ENCODE data around the gene RCVRN.

The RCVRN gene

DNA sequence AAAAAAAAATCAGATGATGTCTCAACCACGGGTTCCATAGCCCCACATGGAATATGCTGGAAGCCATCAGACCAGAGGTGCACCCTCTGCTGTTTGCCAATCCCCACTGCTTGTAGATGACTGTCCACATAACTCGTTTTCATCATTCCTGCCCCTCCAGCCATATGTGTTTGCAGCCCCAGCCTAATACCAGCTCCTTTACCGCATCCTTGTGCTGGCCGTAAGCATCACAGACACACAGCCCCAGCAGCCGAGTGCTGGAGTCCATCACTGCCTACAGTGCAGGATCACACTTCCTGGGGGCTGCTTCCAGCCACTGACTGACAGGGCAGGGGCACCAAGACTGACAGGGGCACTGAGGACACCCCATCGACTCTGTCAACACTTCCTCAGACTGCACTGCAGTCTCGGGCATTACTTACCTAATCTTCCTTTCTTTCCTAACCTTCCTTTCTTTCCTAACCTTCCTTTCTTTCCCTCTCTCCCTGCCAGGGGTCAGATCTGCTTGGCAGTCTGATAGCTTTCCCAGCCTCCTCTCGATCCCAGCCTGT lies 5.0 kb downstream of the RCVRN start:
- Histone ChIP-seq H3K4me3 (ENCODE audit: low read length) (no peak overlapping the region), H2AFZ (ENCODE audit: low read depth, low read length) (no peak overlapping the region), H3K27me3 (ENCODE audit: insufficient read depth, low read length) (no peaks in the 10 kb centered on the region), H3K9me3 (ENCODE audit: low read length) (no peaks in the 10 kb centered on the region), H3K36me3 (ENCODE audit: insufficient read depth, low read length) (no peaks in the 10 kb centered on the region), H3K4me1 (ENCODE audit: insufficient read depth, low read length) (peaks cover 8% of the 10 kb centered on the region)

DNA sequence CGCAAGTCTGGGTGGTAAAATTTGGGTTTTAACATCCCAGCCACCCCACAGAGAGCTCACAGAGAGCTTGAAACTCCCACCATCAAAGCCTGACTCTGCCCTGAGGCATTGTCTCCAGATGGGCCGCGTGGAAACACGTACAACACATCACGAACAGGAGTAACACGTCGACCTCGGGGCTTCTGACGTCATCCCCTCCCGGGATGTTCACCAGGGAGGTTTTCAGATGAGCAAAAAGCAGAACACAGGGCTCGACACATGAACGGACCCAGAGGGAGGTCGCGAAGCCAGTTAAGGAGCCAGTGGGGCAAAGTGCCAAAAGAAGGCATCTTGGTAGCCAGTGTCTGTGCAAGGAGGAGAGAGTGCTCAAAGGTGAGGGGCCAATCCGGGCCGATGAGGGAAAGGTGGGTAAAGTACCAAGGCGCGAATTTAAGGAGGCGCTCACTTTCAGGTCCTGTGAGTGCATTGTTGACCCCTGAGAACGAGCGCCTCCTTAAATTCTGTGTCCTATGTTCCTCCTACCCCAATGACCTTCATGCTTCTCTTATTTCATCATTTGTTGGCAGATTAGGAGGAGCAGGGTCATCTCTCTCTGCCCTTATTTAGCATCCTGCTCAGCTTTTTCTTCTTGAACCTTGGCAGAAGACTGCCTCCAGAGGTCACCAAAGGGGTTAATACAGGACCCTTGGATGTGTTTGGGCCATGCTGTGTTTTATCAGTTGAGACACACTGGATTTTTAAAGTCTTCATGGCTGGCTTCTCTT lies 5.6 kb downstream of the RCVRN start:
- no peak overlapping the region for H2AFZ ChIP-seq (ENCODE audit: low read depth, low read length)
- H3K9me3 ChIP-seq (ENCODE audit: low read length), result no peaks in the 10 kb centered on the region
- H3K4me1 ChIP-seq (ENCODE audit: insufficient read depth, low read length), result peaks cover 8% of the 10 kb centered on the region
- H3K36me3 ChIP-seq (ENCODE audit: insufficient read depth, low read length), result no peaks in the 10 kb centered on the region
- no peaks in the 10 kb centered on the region for H3K27me3 ChIP-seq (ENCODE audit: insufficient read depth, low read length)
- H3K4me3 ChIP-seq (ENCODE audit: low read length), result no peak overlapping the region

DNA sequence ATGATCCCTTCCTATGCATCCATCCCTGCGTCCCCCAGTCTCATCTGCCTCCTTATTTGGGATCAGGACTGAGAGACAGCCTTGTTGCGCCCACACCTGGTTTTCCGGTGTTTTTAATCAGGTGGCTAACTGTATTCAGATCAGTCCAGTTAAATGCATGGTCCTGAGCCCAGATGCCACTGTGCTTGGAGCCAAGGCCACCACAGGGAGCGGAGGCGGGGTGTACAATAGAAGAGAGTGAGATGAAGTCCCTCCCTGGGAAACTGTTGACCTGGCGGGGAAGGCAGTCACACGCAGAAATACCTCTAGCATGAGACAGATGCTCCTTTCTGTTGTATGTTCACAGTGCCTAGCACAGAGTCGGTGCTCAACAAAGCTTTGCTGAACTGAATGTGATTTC lies 6.3 kb downstream of the RCVRN start:
- Histone ChIP-seq H2AFZ (ENCODE audit: low read depth, low read length) (no peak overlapping the region), H3K36me3 (ENCODE audit: insufficient read depth, low read length) (no peaks in the 10 kb centered on the region), H3K9me3 (ENCODE audit: low read length) (no peaks in the 10 kb centered on the region), H3K27me3 (ENCODE audit: insufficient read depth, low read length) (no peaks in the 10 kb centered on the region), H3K4me1 (ENCODE audit: insufficient read depth, low read length) (peaks cover 8% of the 10 kb centered on the region), H3K4me3 (ENCODE audit: low read length) (no peak overlapping the region)

DNA sequence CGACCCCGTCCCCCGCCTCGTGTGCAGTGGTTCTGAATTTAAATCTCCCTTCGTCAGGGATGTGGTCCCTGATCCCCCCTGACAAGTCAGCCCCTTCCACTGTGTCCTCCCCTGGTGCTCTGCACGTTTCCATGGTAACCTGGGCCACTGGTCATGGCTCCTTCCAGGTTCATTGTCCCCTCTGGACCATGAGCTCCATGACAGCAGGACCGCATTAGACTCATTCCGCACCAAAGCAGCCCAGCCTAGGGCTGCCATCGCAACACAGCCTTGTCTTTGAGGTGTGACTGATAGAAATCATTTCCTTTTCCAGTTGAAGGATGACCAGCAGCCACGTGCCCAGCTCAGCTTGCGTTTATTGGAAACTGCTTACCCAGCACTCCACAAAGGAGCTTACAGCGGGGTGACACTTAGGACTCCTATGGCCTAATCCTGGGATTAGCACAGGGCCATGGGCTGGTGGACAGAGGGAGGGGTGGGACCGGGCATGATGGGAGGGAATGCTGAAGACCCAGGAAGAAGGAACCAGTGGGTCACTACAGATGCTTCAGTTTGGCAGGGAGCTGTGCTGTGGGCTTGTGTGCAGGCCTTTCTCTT lies 7.6 kb downstream of the RCVRN start:
- H2AFZ ChIP-seq (ENCODE audit: low read depth, low read length), result no peak overlapping the region
- peaks cover 8% of the 10 kb centered on the region for H3K4me1 ChIP-seq (ENCODE audit: insufficient read depth, low read length)
- no peak overlapping the region for H3K4me3 ChIP-seq (ENCODE audit: low read length)
- no peaks in the 10 kb centered on the region for H3K27me3 ChIP-seq (ENCODE audit: insufficient read depth, low read length)
- no peaks in the 10 kb centered on the region for H3K36me3 ChIP-seq (ENCODE audit: insufficient read depth, low read length)
- H3K9me3 ChIP-seq (ENCODE audit: low read length), result no peaks in the 10 kb centered on the region

DNA sequence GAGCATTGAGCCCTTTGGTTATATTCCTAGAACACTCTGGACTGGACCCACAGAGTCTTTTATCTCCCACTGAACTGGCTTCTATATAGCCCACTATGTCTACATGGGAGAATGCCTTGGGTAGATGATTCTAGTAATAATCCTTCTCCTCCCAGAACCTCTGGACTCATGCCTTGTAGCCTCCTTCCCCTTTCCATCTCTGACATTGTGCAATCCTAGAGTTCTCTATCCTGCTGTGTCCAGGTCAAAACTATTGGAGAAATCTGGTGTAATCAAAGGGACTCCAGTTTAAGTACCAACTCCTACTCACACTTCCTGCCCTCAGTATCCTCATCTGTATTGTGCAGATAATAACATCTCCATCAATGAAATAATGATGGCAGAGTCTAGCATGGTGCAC lies 9.1 kb downstream of the RCVRN start:
- Histone ChIP-seq H3K36me3 (ENCODE audit: insufficient read depth, low read length) (no peaks in the 10 kb centered on the region), H3K27me3 (ENCODE audit: insufficient read depth, low read length) (no peaks in the 10 kb centered on the region), H3K4me1 (ENCODE audit: insufficient read depth, low read length) (peaks cover 8% of the 10 kb centered on the region), H3K9me3 (ENCODE audit: low read length) (no peaks in the 10 kb centered on the region), H2AFZ (ENCODE audit: low read depth, low read length) (no peak overlapping the region), H3K4me3 (ENCODE audit: low read length) (no peak overlapping the region)

DNA sequence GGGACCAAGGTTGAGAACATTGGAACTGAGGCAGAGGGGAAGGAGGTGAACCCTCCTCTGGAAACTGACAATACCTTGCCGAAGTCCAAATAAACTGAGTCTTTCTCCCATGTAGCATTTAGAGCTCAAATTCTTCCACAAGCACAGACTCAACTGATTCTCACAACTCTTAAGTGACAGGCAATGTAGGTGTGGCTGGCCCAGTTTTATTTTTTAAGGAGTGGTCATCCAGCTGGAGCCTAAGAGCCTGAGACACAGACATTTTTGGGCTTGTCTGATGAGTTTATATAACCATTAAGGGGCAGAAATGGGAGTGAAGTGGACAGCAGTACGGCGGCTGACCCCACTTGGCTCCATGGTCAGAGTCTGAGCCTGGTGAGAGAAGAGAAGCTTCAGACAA lies 10.8 kb downstream of the RCVRN start:
- no peaks in the 10 kb centered on the region for H3K9me3 ChIP-seq (ENCODE audit: low read length)
- no peak overlapping the region for H3K4me3 ChIP-seq (ENCODE audit: low read length)
- no peaks in the 10 kb centered on the region for H3K27me3 ChIP-seq (ENCODE audit: insufficient read depth, low read length)
- H3K4me1 ChIP-seq (ENCODE audit: insufficient read depth, low read length), result peaks cover 8% of the 10 kb centered on the region
- no peak overlapping the region for H2AFZ ChIP-seq (ENCODE audit: low read depth, low read length)
- H3K36me3 ChIP-seq (ENCODE audit: insufficient read depth, low read length), result no peaks in the 10 kb centered on the region

DNA sequence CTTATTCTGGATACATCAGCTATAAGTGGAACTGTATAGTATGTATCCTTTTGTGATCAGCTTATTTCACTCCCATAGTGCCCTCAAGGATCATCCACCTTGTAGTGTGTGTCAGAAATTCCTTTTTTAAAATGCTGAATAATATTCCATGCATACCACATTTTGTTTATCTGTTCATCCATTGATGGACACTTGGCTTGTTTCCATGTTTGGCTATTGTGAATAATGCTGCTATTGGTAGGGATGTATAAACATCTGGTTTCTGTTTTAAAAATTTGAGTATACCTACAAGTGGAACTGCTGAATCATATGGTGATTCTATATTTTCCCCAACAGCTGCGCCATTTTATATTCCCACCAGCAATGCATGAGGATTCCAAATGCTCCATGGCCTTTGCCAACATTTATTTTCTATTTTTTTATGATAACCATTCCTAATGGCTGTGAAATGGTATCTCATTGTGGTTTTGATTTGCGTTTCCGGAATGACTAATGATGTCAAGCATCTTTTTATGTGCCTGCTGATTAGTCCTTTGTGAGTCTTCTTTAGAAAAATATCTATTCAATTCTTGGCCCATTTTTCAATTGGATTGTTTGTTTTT lies 11.6 kb downstream of the RCVRN start:
- no peak overlapping the region for H2AFZ ChIP-seq (ENCODE audit: low read depth, low read length)
- H3K4me1 ChIP-seq (ENCODE audit: insufficient read depth, low read length), result peaks cover 8% of the 10 kb centered on the region
- H3K4me3 ChIP-seq (ENCODE audit: low read length), result no peak overlapping the region
- no peaks in the 10 kb centered on the region for H3K27me3 ChIP-seq (ENCODE audit: insufficient read depth, low read length)
- no peaks in the 10 kb centered on the region for H3K9me3 ChIP-seq (ENCODE audit: low read length)
- H3K36me3 ChIP-seq (ENCODE audit: insufficient read depth, low read length), result no peaks in the 10 kb centered on the region

DNA sequence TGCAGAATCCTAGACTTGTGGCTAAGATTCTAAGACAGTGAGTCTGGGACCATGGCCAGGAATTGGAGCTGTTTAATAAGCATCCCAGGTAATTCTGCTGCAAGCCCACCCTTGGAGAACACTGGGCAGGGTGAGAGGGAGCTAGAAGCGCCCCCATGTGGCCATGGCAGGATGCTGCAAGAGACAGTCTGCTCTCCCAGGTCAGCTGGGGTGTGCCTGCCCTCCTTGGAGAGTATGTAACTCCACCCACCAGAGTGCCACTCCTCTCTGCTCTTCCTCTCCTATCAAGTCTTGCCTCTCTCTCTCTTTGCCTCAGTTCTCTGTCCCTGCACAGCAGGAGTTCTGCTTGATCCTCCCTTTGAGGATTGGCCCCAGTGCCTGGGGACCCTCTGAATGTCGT lies 14.9 kb downstream of the RCVRN start:
- H3K9me3 ChIP-seq (ENCODE audit: low read length), result no peaks in the 10 kb centered on the region
- no peaks in the 10 kb centered on the region for H3K27me3 ChIP-seq (ENCODE audit: insufficient read depth, low read length)
- H3K36me3 ChIP-seq (ENCODE audit: insufficient read depth, low read length), result no peaks in the 10 kb centered on the region
- H3K4me1 ChIP-seq (ENCODE audit: insufficient read depth, low read length), result no peaks in the 10 kb centered on the region
- H3K4me3 ChIP-seq (ENCODE audit: low read length), result no peak overlapping the region
- H2AFZ ChIP-seq (ENCODE audit: low read depth, low read length), result no peak overlapping the region

DNA sequence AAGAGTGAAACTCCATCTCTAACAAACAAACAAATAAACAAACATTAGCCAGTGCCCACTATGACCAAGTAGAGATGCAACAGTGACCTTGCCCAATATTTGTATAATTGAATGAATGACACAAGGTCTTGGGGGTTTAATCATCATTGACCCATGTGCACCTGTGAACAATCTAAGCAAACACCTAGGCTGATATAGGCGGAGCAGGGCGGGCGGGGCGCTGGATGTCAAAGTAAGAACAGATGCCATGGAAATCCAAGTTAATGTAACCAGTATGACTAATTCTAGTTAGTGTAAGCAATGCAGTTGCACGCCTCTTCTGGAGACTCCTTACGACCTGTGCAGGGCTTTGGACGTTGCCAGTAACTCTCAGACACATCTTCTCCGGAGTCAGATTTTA lies 17.6 kb downstream of the RCVRN start:
- H3K4me1 ChIP-seq (ENCODE audit: insufficient read depth, low read length), result no peaks in the 10 kb centered on the region
- H2AFZ ChIP-seq (ENCODE audit: low read depth, low read length), result no peak overlapping the region
- no peak overlapping the region for H3K4me3 ChIP-seq (ENCODE audit: low read length)
- no peaks in the 10 kb centered on the region for H3K27me3 ChIP-seq (ENCODE audit: insufficient read depth, low read length)
- no peaks in the 10 kb centered on the region for H3K9me3 ChIP-seq (ENCODE audit: low read length)
- H3K36me3 ChIP-seq (ENCODE audit: insufficient read depth, low read length), result no peaks in the 10 kb centered on the region

DNA sequence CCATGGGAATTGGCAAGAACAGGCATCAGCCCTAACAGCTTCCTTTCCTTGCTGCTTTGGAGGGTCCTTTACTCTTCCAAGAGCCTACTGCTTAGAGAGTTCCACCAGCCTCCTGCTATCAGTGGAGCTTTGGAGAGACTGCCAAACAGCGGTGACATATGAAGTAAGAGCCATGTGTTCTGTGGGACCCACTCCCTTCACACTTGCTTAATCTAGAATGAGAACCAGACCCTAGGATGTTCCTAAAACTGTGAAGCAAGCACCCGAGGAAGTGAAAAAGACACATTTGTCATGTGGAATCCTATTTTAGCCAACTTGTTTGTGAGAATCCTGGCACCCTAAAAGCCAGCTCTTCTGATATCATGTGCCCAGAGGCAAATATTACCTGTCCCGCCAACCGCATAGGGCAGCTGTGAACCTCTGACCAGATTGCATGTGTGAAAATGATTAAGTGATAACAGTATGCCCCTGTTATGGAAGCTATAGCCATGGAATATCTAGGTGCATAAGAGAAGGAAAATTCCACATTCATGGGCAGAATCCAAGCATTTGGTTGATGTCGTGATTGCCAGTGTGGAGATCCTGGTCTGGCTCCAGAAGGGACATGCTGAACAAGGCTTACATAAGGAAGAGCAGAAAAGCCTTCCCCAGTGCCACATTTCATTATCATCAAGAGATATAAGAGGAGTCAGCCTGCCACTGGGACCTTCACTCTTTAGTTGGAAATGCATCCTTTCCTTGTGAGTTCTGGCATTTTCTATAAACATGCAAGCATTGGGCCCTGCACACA lies 18.7 kb downstream of the RCVRN start:
- Histone ChIP-seq H3K9me3 (ENCODE audit: low read length) (no peaks in the 10 kb centered on the region), H3K4me3 (ENCODE audit: low read length) (no peak overlapping the region), H3K4me1 (ENCODE audit: insufficient read depth, low read length) (no peaks in the 10 kb centered on the region), H3K36me3 (ENCODE audit: insufficient read depth, low read length) (no peaks in the 10 kb centered on the region), H2AFZ (ENCODE audit: low read depth, low read length) (no peak overlapping the region), H3K27me3 (ENCODE audit: insufficient read depth, low read length) (no peaks in the 10 kb centered on the region)

DNA sequence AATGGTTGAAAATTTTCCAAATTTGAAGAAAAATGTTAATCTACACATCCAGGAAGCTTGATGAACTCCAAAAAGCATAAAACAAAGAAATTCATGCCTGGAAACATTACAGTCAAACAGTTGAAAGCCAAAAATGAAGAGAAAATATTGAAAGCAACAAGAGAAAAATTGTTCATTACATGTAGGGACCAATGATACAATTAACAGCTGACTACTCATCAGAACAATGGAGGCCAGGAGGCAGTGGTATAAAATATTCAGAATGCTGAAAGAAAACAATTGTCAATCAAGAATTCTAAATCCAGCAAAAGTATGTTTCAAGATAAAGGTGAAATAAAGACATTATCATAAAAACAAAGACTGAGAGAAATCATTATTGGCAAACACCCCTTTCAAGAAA lies 21.6 kb downstream of the RCVRN start:
- no peaks in the 10 kb centered on the region for H3K4me1 ChIP-seq (ENCODE audit: insufficient read depth, low read length)
- no peaks in the 10 kb centered on the region for H3K9me3 ChIP-seq (ENCODE audit: low read length)
- H2AFZ ChIP-seq (ENCODE audit: low read depth, low read length), result no peak overlapping the region
- H3K27me3 ChIP-seq (ENCODE audit: insufficient read depth, low read length), result no peaks in the 10 kb centered on the region
- H3K4me3 ChIP-seq (ENCODE audit: low read length), result no peak overlapping the region
- no peaks in the 10 kb centered on the region for H3K36me3 ChIP-seq (ENCODE audit: insufficient read depth, low read length)

DNA sequence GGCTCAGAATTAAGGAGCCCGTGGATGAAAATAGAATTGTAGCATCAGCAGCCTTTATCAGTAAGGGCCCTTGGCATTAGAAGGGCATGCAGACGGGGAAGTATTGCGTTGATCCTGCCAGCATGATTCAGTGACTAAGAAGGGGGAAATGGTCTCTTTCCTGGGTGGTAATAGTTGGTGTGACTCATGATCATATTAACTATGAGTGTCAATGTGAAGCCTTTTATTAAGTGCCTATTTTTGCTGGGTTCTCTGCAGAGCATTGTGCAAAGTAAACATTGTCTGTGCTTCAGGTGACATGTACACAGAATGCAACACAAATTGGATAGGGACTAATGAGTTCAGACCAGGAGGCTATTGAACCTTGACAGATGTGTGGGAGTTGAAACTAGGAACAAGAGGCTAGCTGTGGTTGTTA lies 24.5 kb downstream of the RCVRN start:
- Histone ChIP-seq H2AFZ (ENCODE audit: low read depth, low read length) (no peak overlapping the region), H3K36me3 (ENCODE audit: insufficient read depth, low read length) (no peaks in the 10 kb centered on the region), H3K4me3 (ENCODE audit: low read length) (no peak overlapping the region)

More for the DNA sequence above, 24.5 kb downstream of the RCVRN start:
- Histone ChIP-seq H3K4me1 (ENCODE audit: insufficient read depth, low read length) (no peaks in the 10 kb centered on the region), H3K9me3 (ENCODE audit: low read length) (no peaks in the 10 kb centered on the region), H3K27me3 (ENCODE audit: insufficient read depth, low read length) (no peaks in the 10 kb centered on the region)

Data from neuron (in vitro differentiated cells).